Measurements from ENCODE around the gene MAST2.

DNA sequence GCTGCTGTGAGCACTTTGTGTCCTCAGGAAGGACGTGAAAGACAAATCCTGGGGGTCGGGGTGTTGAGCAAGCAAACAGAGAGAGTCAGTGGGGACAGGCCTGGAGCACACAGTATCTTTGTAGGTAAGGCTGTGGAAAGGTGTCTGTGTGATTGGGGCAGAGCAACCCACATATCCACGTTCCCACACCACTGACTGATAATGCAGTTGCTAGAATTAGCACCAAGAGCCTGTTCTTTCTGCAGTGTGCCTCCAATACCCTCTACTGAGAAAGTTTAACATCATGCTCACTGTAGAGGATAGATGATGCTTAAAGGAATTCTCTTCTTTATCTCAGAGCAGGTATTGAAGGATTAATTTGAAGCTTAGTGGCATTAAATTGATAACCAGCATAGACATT is 167.9 kb downstream of the MAST2 start:
- TF ChIP-seq, protein P1, sequence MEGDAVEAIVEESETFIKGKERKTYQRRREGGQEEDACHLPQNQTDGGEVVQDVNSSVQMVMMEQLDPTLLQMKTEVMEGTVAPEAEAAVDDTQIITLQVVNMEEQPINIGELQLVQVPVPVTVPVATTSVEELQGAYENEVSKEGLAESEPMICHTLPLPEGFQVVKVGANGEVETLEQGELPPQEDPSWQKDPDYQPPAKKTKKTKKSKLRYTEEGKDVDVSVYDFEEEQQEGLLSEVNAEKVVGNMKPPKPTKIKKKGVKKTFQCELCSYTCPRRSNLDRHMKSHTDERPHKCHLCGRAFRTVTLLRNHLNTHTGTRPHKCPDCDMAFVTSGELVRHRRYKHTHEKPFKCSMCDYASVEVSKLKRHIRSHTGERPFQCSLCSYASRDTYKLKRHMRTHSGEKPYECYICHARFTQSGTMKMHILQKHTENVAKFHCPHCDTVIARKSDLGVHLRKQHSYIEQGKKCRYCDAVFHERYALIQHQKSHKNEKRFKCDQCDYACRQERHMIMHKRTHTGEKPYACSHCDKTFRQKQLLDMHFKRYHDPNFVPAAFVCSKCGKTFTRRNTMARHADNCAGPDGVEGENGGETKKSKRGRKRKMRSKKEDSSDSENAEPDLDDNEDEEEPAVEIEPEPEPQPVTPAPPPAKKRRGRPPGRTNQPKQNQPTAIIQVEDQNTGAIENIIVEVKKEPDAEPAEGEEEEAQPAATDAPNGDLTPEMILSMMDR (IDR thresholded peaks at IDR 0.05), result no peak
- TF ChIP-seq POLR2A (IDR thresholded peaks at IDR 0.05), result no peak

All from breast epithelium (tissue), 3 donors.